Measurements from ENCODE around the gene SAMD9.

DNA sequence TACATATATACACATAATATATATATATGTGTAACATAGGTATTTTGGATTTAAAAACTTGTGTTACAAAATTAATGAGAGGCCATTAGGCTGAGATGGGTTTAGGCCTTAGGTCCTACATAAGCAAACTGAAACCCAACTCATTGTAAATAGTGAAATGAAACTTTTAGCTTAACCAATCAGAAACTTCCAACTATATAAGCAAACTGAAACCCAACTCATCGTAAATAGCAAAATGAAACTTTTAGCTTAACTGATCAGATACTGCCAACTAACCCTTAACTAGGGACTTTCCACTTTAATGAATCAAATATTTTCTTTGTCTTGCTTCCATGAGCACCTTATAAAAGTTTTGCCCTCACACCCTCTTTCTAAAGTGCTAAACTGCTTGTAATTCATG lies 47.7 kb upstream of the SAMD9 start:
- TF ChIP-seq, protein P1, sequence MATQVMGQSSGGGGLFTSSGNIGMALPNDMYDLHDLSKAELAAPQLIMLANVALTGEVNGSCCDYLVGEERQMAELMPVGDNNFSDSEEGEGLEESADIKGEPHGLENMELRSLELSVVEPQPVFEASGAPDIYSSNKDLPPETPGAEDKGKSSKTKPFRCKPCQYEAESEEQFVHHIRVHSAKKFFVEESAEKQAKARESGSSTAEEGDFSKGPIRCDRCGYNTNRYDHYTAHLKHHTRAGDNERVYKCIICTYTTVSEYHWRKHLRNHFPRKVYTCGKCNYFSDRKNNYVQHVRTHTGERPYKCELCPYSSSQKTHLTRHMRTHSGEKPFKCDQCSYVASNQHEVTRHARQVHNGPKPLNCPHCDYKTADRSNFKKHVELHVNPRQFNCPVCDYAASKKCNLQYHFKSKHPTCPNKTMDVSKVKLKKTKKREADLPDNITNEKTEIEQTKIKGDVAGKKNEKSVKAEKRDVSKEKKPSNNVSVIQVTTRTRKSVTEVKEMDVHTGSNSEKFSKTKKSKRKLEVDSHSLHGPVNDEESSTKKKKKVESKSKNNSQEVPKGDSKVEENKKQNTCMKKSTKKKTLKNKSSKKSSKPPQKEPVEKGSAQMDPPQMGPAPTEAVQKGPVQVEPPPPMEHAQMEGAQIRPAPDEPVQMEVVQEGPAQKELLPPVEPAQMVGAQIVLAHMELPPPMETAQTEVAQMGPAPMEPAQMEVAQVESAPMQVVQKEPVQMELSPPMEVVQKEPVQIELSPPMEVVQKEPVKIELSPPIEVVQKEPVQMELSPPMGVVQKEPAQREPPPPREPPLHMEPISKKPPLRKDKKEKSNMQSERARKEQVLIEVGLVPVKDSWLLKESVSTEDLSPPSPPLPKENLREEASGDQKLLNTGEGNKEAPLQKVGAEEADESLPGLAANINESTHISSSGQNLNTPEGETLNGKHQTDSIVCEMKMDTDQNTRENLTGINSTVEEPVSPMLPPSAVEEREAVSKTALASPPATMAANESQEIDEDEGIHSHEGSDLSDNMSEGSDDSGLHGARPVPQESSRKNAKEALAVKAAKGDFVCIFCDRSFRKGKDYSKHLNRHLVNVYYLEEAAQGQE (IDR thresholded peaks at IDR 0.05; ENCODE audit: unreplicated experiment): no peak
- TF ChIP-seq, protein P2, sequence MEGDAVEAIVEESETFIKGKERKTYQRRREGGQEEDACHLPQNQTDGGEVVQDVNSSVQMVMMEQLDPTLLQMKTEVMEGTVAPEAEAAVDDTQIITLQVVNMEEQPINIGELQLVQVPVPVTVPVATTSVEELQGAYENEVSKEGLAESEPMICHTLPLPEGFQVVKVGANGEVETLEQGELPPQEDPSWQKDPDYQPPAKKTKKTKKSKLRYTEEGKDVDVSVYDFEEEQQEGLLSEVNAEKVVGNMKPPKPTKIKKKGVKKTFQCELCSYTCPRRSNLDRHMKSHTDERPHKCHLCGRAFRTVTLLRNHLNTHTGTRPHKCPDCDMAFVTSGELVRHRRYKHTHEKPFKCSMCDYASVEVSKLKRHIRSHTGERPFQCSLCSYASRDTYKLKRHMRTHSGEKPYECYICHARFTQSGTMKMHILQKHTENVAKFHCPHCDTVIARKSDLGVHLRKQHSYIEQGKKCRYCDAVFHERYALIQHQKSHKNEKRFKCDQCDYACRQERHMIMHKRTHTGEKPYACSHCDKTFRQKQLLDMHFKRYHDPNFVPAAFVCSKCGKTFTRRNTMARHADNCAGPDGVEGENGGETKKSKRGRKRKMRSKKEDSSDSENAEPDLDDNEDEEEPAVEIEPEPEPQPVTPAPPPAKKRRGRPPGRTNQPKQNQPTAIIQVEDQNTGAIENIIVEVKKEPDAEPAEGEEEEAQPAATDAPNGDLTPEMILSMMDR (conservative IDR thresholded peaks at IDR 0.05; ENCODE audit: low read depth in 2 of 2): no peak
- TF ChIP-seq EZH2 (IDR thresholded peaks at IDR 0.05; ENCODE audit: low read depth, unreplicated experiment): no peak
- TF ChIP-seq, protein P3, sequence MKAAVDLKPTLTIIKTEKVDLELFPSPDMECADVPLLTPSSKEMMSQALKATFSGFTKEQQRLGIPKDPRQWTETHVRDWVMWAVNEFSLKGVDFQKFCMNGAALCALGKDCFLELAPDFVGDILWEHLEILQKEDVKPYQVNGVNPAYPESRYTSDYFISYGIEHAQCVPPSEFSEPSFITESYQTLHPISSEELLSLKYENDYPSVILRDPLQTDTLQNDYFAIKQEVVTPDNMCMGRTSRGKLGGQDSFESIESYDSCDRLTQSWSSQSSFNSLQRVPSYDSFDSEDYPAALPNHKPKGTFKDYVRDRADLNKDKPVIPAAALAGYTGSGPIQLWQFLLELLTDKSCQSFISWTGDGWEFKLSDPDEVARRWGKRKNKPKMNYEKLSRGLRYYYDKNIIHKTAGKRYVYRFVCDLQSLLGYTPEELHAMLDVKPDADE (IDR thresholded peaks at IDR 0.05): no peak
